BE2C (cell line): ENCODE measurements around the gene RDH14.

ENCODE experiments used
- DNase-seq: peaks from one replicate; pipeline ENCODE4 v3.0.0-alpha.2; 2020
- H3K27me3 ChIP-seq: fragments of 250-450 bp; sonication (Bioruptor Pico); 2 replicates; pipeline ENCODE4 v1.5.1; 2020; ENCODE audit warnings: mild to moderate bottlenecking
- H3K36me3 ChIP-seq: fragments of 250-450 bp; sonication (Bioruptor Pico); 2 replicates; pipeline ENCODE4 v1.5.1; 2020; ENCODE audit warnings: mild to moderate bottlenecking
- H3K4me1 ChIP-seq: fragments of 250-450 bp; sonication (Bioruptor Pico); 2 replicates; pipeline ENCODE4 v1.5.1; 2020
- H3K4me3 ChIP-seq: 2 replicates; pipeline ENCODE4 v1.5.1; 2011; ENCODE audit warnings: low read depth, low read length
- H3K9me3 ChIP-seq: fragments of 250-450 bp; sonication (Bioruptor Pico); 2 replicates; pipeline ENCODE4 v1.5.1; 2020
- TF ChIP-seq, protein P1 (sequence below): IDR thresholded peaks from 2 replicates; pipeline ENCODE4 v1.5.1; 2012; ENCODE audit warnings: mild to moderate bottlenecking, low read depth, low read length

The RDH14 gene

GRCh38 chr2:18550433-18550832, 10.0 kb downstream of the RDH14 start:
- Histone ChIP-seq H3K9me3 (no peaks in the 10 kb centered on the region), H3K4me1 (no peaks in the 10 kb centered on the region; the same call in 1 of the 2 replicates), H3K4me3 (no peak overlapping the region), H3K27me3 (no peaks in the 10 kb centered on the region), H3K36me3 (peaks cover 21% of the 10 kb centered on the region)
- TF ChIP-seq, protein P1, sequence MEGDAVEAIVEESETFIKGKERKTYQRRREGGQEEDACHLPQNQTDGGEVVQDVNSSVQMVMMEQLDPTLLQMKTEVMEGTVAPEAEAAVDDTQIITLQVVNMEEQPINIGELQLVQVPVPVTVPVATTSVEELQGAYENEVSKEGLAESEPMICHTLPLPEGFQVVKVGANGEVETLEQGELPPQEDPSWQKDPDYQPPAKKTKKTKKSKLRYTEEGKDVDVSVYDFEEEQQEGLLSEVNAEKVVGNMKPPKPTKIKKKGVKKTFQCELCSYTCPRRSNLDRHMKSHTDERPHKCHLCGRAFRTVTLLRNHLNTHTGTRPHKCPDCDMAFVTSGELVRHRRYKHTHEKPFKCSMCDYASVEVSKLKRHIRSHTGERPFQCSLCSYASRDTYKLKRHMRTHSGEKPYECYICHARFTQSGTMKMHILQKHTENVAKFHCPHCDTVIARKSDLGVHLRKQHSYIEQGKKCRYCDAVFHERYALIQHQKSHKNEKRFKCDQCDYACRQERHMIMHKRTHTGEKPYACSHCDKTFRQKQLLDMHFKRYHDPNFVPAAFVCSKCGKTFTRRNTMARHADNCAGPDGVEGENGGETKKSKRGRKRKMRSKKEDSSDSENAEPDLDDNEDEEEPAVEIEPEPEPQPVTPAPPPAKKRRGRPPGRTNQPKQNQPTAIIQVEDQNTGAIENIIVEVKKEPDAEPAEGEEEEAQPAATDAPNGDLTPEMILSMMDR: no peak
- DNase-seq: no peak

DNA sequence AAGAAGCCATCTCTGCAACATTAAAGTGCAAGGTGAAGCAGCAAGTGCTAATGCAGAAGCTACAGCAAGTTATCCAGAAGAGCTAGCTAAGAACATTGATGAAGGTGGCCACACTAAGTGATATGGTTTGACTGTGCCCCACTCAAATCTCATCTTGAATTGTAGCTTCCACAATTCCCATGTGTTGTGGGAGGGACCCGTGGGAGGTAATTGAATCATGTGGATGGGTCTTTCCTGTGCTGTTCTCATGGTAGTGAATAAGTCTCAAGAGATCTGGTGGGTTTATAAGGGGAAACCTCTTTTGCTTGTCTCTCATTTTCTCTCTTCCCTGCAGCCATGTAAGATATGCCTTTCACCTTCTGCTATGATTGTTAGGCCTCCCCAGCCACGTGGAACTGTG, 11.4 kb downstream of the RDH14 start:
- H3K4me1 ChIP-seq: no peaks in the 10 kb centered on the region; the same call in 1 of the 2 replicates
- no peak for DNase-seq
- H3K4me3 ChIP-seq: no peak overlapping the region
- H3K36me3 ChIP-seq: peaks cover 15% of the 10 kb centered on the region
- H3K9me3 ChIP-seq: no peaks in the 10 kb centered on the region
- H3K27me3 ChIP-seq: no peaks in the 10 kb centered on the region
- TF ChIP-seq, protein P1: no peak

- Histone ChIP-seq H3K9me3 (no peaks in the 10 kb centered on the region), H3K4me1 (no peaks in the 10 kb centered on the region; the same call in 1 of the 2 replicates), H3K36me3 (peaks cover 12% of the 10 kb centered on the region; the same call in 1 of the 2 replicates), H3K4me3 (no peak overlapping the region), H3K27me3 (no peaks in the 10 kb centered on the region)
- no peak for DNase-seq
- TF ChIP-seq, protein P1: no peak
Measured at GRCh38 chr2:18548621-18549020, 11.8 kb downstream of the RDH14 start.

GRCh38 chr2:18546567-18546966, 13.9 kb downstream of the RDH14 start:
- Histone ChIP-seq H3K27me3 (no peaks in the 10 kb centered on the region), H3K4me1 (no peaks in the 10 kb centered on the region; the same call in 1 of the 2 replicates), H3K4me3 (no peak overlapping the region), H3K9me3 (no peaks in the 10 kb centered on the region), H3K36me3 (0 out of 2 replicates have a peak, but pooled peaks cover 3% of the 10 kb centered on the region)
- TF ChIP-seq, protein P1: no peak
- no peak for DNase-seq

- no peaks in the 10 kb centered on the region; the same call in 1 of the 2 replicates for H3K4me1 ChIP-seq
- no peaks in the 10 kb centered on the region for H3K27me3 ChIP-seq
- H3K4me3 ChIP-seq: no peak overlapping the region
- no peaks in the 10 kb centered on the region for H3K36me3 ChIP-seq
- no peaks in the 10 kb centered on the region for H3K9me3 ChIP-seq
- DNase-seq: no peak
- TF ChIP-seq, protein P1: no peak
Measured at GRCh38 chr2:18545384-18545783, 15.1 kb downstream of the RDH14 start.

- H3K4me3 ChIP-seq: no peak overlapping the region
- DNase-seq: no peak
- TF ChIP-seq, protein P1: no peak
- no peaks in the 10 kb centered on the region for H3K9me3 ChIP-seq
- no peaks in the 10 kb centered on the region for H3K36me3 ChIP-seq
- H3K4me1 ChIP-seq: no peaks in the 10 kb centered on the region; the same call in 1 of the 2 replicates
- H3K27me3 ChIP-seq: no peaks in the 10 kb centered on the region
Measured at GRCh38 chr2:18544171-18544570, 16.3 kb downstream of the RDH14 start.
